Renal cortical epithelial cell (primary cell): ENCODE results near the gene IQCC. TPM values are rescaled to one million over a fixed set of nuclear protein-coding genes. Genes with fewer than 3 reads are reported as not detected.

Experiments
- DNase-seq: peaks from one replicate; pipeline ENCODE4 v3.0.0-alpha.2; 2011; ENCODE audit warnings: low read depth
- total RNA-seq: library from RNA; depleted of rRNA; stranded (reverse); fragments of >200 nt; gene quantifications from 2 replicates; pipeline ENCODE4 v1.2.3, GENCODE V29; 2014

IQCC gene
- total RNA-seq, 1 donor from 2014 or later, result 2.1 TPM

- no peak for DNase-seq
Observed at GRCh38 chr1:32256473-32257226, 51.2 kb downstream of the IQCC start.

GRCh38 chr1:32257227-32257508 lies 51.7 kb downstream of the IQCC start:
- no peak for DNase-seq

Other genes starting within 250 kb of the IQCC start
- 49.0 and 118 TPM in 2 replicates for gene KHDRBS1, start 191.8 kb upstream of the IQCC start, total RNA-seq
- gene TMEM39B, start 132.7 kb upstream of the IQCC start, total RNA-seq, result 3.1 and 4.7 TPM in 2 replicates
- gene KPNA6, start 97.6 kb upstream of the IQCC start, total RNA-seq, result 43.1 and 67.9 TPM in 2 replicates
- 75.7 and 91.6 TPM in 2 replicates for gene TXLNA, start 26.0 kb upstream of the IQCC start, total RNA-seq
- gene CCDC28B, start 5.1 kb upstream of the IQCC start, total RNA-seq, result 6.9 and 12.7 TPM in 2 replicates
- not detected in 2 replicates for gene DCDC2B, start 3.4 kb downstream of the IQCC start, total RNA-seq
- gene TMEM234, start 16.7 kb downstream of the IQCC start, total RNA-seq, result 9.4 and 19.8 TPM in 2 replicates
- gene EIF3I, start 16.7 kb downstream of the IQCC start, total RNA-seq, result 283 and 504 TPM in 2 replicates
- gene FAM167B, start 41.6 kb downstream of the IQCC start, total RNA-seq, result 0.20 TPM in 1 of 2 replicates, not detected in the other
- 0.10 and 0.69 TPM in 2 replicates for gene LCK, start 45.6 kb downstream of the IQCC start, total RNA-seq
- gene HDAC1, start 86.4 kb downstream of the IQCC start, total RNA-seq, result 113 and 117 TPM in 2 replicates
- 32.8 and 70.9 TPM in 2 replicates for gene MARCKSL1, start 130.6 kb downstream of the IQCC start, total RNA-seq
- gene FAM229A, start 156.8 kb downstream of the IQCC start, total RNA-seq, result 1.5 and 1.9 TPM in 2 replicates
- gene TSSK3, start 156.9 kb downstream of the IQCC start, total RNA-seq, result 0.20 TPM in 1 of 2 replicates, not detected in the other
- 85.1 and 90.1 TPM in 2 replicates for gene BSDC1, start 188.8 kb downstream of the IQCC start, total RNA-seq